H1 (cell line): ENCODE data around the gene CDK5RAP2.

Experiments used
- ATF2 ChIP-seq: IDR thresholded peaks from 2 replicates; pipeline ENCODE4 v1.6.1; 2012; ENCODE audit warnings: low read length, inconsistent platforms
- CBX5 ChIP-seq: fragments of 300-800, 300-1000 bp; sonication (generic); IDR thresholded peaks from 2 replicates; pipeline ENCODE4 v1.7.1; 2016; ENCODE audit warnings: antibody characterized with exemption, low read length, low read depth
- CEBPB ChIP-seq: IDR thresholded peaks from 2 replicates; pipeline ENCODE4 v1.6.1; 2012; ENCODE audit warnings: low read depth, low read length
- CHD1 ChIP-seq: IDR thresholded peaks from 2 replicates; pipeline ENCODE4 v1.6.1; 2012; ENCODE audit warnings: low read depth, low read length, improper control_type of control experiment
- CTCF ChIP-seq, 3 experiments: IDR thresholded peaks; 1 replicate in 2 of 3; 2 replicates in 1 of 3; pipeline versions ENCODE4 v1.5.1 to v1.6.1; 2011; ENCODE audit warnings: low read length in 3 of 3, mild to moderate bottlenecking in 3 of 3, inconsistent platforms in 2 of 3, low read depth in 1 of 3, moderate library complexity in 1 of 3; ENCODE audit not compliant: insufficient read depth in 1 of 3; ENCODE audit errors: control extremely low read depth in 1 of 3
- JUN ChIP-seq: IDR thresholded peaks from 2 replicates; pipeline ENCODE4 v1.6.1; 2011; ENCODE audit warnings: low read depth, mild to moderate bottlenecking, improper control_type of control experiment, low read length
- JUND ChIP-seq: IDR thresholded peaks from 2 replicates; pipeline ENCODE4 v1.6.1; 2011; ENCODE audit warnings: mild to moderate bottlenecking, improper control_type of control experiment, low read length
- MAX ChIP-seq: IDR thresholded peaks from 2 replicates; pipeline ENCODE4 v1.6.1; 2012; ENCODE audit warnings: inconsistent platforms
- POLR2A ChIP-seq, 2 experiments: IDR thresholded peaks; 1 replicate in 1 of 2; 2 replicates in 1 of 2; pipeline ENCODE4 v1.6.1; 2011; ENCODE audit warnings: low read depth in 2 of 2, low read length in 2 of 2, mild to moderate bottlenecking in 2 of 2; ENCODE audit errors: control extremely low read depth in 1 of 2
- POLR2AphosphoS5 ChIP-seq: IDR thresholded peaks from 2 replicates; pipeline ENCODE4 v1.6.1; 2011; ENCODE audit warnings: low read depth, low read length
- RFX5 ChIP-seq: IDR thresholded peaks from 2 replicates; pipeline ENCODE4 v1.6.1; 2011; ENCODE audit warnings: low read depth, low read length, improper control_type of control experiment, borderline replicate concordance
- RXRA ChIP-seq: IDR thresholded peaks from 2 replicates; pipeline ENCODE4 v1.6.1; 2011; ENCODE audit warnings: low read depth, mild to moderate bottlenecking, low read length, moderate library complexity; ENCODE audit not compliant: insufficient read depth
- USF2 ChIP-seq: IDR thresholded peaks from 2 replicates; pipeline ENCODE4 v1.6.1; 2011; ENCODE audit warnings: low read length, improper control_type of control experiment

- TF ChIP-seq POLR2A (IDR thresholded peaks at IDR 0.05; ENCODE audit: control extremely low read depth in 1 of 2, low read depth in 2 of 2, low read length in 2 of 2) (no peak), POLR2AphosphoS5 (no peak), JUND (no peak), JUN (no peak), CTCF (IDR thresholded peaks at IDR 0.05; ENCODE audit: control extremely low read depth in 1 of 3, insufficient read depth in 1 of 3, low read depth in 1 of 3, low read length in 3 of 3) (peak; percentile 26 to 63 (median 56)), CBX5 (no peak), MAX (no peak), RXRA (no peak), USF2 (no peak), ATF2 (no peak), CHD1 (no peak), RFX5 (no peak), CEBPB (no peak)
These were observed 48.2 kb downstream of the CDK5RAP2 start for GRCh38 chr9:120531683-120532300.
